MM.1S (cell line): ENCODE results near the gene GID8.

Experiments
- DNase-seq: peaks from one replicate; pipeline ENCODE4 v3.0.0-alpha.2; 2015
- H2AFZ ChIP-seq: fragments of 300-600 bp; sonication (generic); 2 replicates; pipeline ENCODE4 v1.6.0; 2016; ENCODE audit warnings: antibody characterized with exemption, low read length
- H3F3A ChIP-seq: fragments of 300-600 bp; sonication (generic); 2 replicates; pipeline ENCODE4 v1.6.1; 2016; ENCODE audit warnings: mild to moderate bottlenecking, antibody characterized with exemption, low read length, moderate library complexity, mixed read lengths; ENCODE audit not compliant: insufficient read depth
- H3K27ac ChIP-seq: fragments of 300-600 bp; sonication (generic); 2 replicates; pipeline ENCODE4 v1.5.1; 2016; ENCODE audit warnings: mild to moderate bottlenecking, low read length
- H3K27me3 ChIP-seq: fragments of 300-600 bp; sonication (generic); replicated peaks from 2 replicates; pipeline ENCODE4 v1.6.0; 2016; ENCODE audit warnings: low read length; ENCODE audit not compliant: insufficient read depth
- H3K36me3 ChIP-seq: fragments of 300-600 bp; sonication (generic); replicated peaks from 2 replicates; pipeline ENCODE4 v1.6.1; 2016; ENCODE audit warnings: mild to moderate bottlenecking, low read length, mixed read lengths; ENCODE audit not compliant: insufficient read depth
- H3K4me1 ChIP-seq: fragments of 300-600 bp; sonication (generic); 2 replicates; pipeline ENCODE4 v1.6.1; 2016; ENCODE audit warnings: low read length, mixed read lengths
- H3K4me2 ChIP-seq: fragments of 300-600 bp; sonication (generic); 2 replicates; pipeline ENCODE4 v1.6.0; 2016; ENCODE audit warnings: low read depth, low read length
- H3K4me3 ChIP-seq: fragments of 300-600 bp; sonication (generic); 2 replicates; pipeline ENCODE4 v1.5.1; 2016; ENCODE audit warnings: low read length, mixed read lengths
- H3K79me2 ChIP-seq: fragments of 300-600 bp; sonication (generic); 2 replicates; pipeline ENCODE4 v1.6.1; 2016; ENCODE audit warnings: mixed run types, low read length, mixed read lengths
- H3K9ac ChIP-seq: fragments of 300-600 bp; sonication (generic); 2 replicates; pipeline ENCODE4 v1.6.1; 2016; ENCODE audit warnings: low read length, mixed read lengths
- H3K9me2 ChIP-seq: fragments of 300-600 bp; sonication (generic); replicated peaks from 2 replicates; pipeline ENCODE4 v1.6.1; 2016; ENCODE audit warnings: mild to moderate bottlenecking, low read length, mixed read lengths; ENCODE audit not compliant: insufficient read depth
- H3K9me3 ChIP-seq: fragments of 300-600 bp; sonication (generic); replicated peaks from 2 replicates; pipeline ENCODE4 v1.6.1; 2016; ENCODE audit warnings: mild to moderate bottlenecking, low read length, mixed read lengths; ENCODE audit not compliant: insufficient read depth
- H4K20me1 ChIP-seq: fragments of 300-600 bp; sonication (generic); 2 replicates; pipeline ENCODE4 v1.6.1; 2016; ENCODE audit warnings: mild to moderate bottlenecking, low read length, moderate library complexity, mixed read lengths; ENCODE audit not compliant: insufficient read depth
- EZH2 ChIP-seq: fragments of 300-600 bp; sonication (generic); optimal IDR thresholded peaks from 2 replicates; pipeline ENCODE3; 2017; ENCODE audit warnings: low read depth, mild to moderate bottlenecking, antibody characterized with exemption, low read length, mixed read lengths
- EZH2phosphoT487 ChIP-seq: fragments of 300-600 bp; sonication (generic); IDR thresholded peaks from 2 replicates; pipeline ENCODE4 v1.6.1; 2018; ENCODE audit warnings: antibody characterized with exemption, low read length
- TF ChIP-seq, protein P1 (sequence below): fragments of 300-600 bp; sonication (generic); IDR thresholded peaks from 2 replicates; pipeline ENCODE4 v1.5.1; 2016; ENCODE audit warnings: antibody characterized with exemption, low read length, mixed read lengths

GID8 gene

DNA sequence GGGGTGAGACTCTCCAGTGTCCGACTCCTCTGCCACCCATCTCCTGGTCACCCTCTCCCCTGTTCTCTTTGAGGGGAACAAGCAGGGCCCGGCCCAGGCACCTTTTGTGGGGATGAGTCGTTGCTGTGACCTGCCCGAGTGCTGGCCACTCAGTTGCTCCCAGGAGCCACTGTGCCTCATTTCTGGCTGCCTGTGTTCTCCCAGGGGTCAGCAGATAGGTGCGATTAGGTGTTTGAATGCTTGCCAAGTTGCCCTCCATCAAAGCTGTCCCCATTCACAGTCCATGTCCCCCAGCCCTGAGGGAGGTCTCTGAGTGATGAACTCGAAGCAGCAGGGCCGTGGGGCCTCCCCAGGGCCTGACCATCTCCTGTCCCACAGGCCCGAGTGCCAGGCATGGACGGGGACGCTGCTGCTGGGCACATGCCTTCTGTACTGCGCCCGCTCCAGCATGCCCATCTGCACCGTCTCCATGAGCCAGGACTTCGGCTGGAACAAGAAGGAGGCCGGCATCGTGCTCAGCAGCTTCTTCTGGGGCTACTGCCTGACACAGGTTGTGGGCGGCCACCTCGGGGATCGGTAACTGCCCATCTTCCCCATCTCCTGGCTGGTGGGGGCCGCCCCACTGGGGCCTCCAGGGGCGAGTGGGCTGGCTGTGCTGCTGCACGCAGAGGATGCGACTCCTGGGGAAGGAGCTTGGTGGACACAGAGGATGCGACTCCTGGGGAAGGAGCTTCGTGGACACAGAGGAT, 18.6 kb downstream of the GID8 start:
- Histone ChIP-seq H3K36me3 (no peaks in the 10 kb centered on the region), H3K9ac (no peak overlapping the region), H4K20me1 (no peaks in the 10 kb centered on the region), H3K4me1 (0 out of 2 replicates have a peak, but pooled peaks cover 10% of the 10 kb centered on the region), H3K9me2 (no peaks in the 10 kb centered on the region), H3F3A (no peaks in the 10 kb centered on the region), H2AFZ (no peak overlapping the region), H3K9me3 (no peaks in the 10 kb centered on the region), H3K27me3 (peaks cover 26% of the 10 kb centered on the region), H3K79me2 (no peaks in the 10 kb centered on the region), H3K4me2 (no peak overlapping the region), H3K27ac (no peak overlapping the region), H3K4me3 (no peak overlapping the region)
- no peak for DNase-seq
- TF ChIP-seq EZH2phosphoT487 (no peak), EZH2 (no peak)
- TF ChIP-seq, protein P1, sequence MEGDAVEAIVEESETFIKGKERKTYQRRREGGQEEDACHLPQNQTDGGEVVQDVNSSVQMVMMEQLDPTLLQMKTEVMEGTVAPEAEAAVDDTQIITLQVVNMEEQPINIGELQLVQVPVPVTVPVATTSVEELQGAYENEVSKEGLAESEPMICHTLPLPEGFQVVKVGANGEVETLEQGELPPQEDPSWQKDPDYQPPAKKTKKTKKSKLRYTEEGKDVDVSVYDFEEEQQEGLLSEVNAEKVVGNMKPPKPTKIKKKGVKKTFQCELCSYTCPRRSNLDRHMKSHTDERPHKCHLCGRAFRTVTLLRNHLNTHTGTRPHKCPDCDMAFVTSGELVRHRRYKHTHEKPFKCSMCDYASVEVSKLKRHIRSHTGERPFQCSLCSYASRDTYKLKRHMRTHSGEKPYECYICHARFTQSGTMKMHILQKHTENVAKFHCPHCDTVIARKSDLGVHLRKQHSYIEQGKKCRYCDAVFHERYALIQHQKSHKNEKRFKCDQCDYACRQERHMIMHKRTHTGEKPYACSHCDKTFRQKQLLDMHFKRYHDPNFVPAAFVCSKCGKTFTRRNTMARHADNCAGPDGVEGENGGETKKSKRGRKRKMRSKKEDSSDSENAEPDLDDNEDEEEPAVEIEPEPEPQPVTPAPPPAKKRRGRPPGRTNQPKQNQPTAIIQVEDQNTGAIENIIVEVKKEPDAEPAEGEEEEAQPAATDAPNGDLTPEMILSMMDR, result no peak

DNA sequence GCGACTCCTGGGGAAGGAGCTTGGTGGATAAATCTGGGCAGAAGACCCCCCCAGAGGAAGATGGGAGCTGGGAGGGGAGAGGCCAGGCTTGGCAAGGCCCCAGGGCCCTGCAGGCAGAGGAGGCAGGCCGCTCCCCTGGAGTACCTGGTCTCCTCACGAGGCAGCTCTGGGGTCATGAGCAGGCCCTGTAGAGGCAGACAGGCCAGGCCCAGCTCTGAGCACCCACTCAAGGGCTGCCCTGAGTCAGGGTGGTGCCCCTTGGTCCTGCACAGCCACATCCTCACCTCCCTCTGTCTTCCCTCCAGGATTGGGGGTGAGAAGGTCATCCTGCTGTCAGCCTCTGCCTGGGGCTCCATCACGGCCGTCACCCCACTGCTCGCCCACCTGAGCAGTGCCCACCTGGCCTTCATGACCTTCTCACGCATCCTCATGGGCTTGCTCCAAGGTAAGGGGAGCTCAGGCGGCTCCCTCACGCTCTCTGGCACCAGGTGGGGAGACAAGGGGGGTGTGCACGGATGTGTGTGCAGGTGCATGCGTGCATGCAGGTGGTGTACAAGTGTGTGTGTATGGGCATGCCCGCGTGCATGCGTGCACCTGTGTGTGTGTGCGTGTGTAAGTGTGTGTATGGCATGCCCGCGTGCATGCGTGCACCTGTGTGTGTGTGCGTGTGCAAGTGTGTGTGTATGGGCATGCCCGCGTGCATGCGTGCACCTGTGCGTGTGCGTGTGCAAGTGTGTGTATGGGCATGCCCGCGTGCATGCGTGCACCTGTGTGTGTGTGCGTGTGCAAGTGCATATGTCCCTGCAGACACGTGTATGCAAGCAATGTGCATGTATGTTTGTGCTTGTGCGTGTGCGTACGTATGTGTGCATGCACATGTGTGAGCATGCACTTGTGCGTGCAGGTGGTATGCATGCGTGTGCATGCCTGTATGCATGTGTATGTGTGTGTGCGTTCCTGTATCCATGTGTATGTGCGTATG, 19.5 kb downstream of the GID8 start:
- no peak for TF ChIP-seq EZH2phosphoT487
- TF ChIP-seq EZH2, result no peak
- TF ChIP-seq, protein P1, result no peak
- H3K27me3 ChIP-seq, result peaks cover 35% of the 10 kb centered on the region
- no peak overlapping the region for H3K4me3 ChIP-seq
- H3K4me1 ChIP-seq, result 0 out of 2 replicates have a peak, but pooled peaks cover 10% of the 10 kb centered on the region
- no peak overlapping the region for H3K4me2 ChIP-seq
- H3K9me3 ChIP-seq, result no peaks in the 10 kb centered on the region
- no peaks in the 10 kb centered on the region for H3F3A ChIP-seq
- no peak overlapping the region for H3K27ac ChIP-seq
- no peaks in the 10 kb centered on the region for H3K9me2 ChIP-seq
- H3K9ac ChIP-seq, result no peak overlapping the region
- H4K20me1 ChIP-seq, result no peaks in the 10 kb centered on the region
- H2AFZ ChIP-seq, result no peak overlapping the region
- no peak for DNase-seq
- H3K36me3 ChIP-seq, result no peaks in the 10 kb centered on the region
- no peaks in the 10 kb centered on the region for H3K79me2 ChIP-seq

DNA sequence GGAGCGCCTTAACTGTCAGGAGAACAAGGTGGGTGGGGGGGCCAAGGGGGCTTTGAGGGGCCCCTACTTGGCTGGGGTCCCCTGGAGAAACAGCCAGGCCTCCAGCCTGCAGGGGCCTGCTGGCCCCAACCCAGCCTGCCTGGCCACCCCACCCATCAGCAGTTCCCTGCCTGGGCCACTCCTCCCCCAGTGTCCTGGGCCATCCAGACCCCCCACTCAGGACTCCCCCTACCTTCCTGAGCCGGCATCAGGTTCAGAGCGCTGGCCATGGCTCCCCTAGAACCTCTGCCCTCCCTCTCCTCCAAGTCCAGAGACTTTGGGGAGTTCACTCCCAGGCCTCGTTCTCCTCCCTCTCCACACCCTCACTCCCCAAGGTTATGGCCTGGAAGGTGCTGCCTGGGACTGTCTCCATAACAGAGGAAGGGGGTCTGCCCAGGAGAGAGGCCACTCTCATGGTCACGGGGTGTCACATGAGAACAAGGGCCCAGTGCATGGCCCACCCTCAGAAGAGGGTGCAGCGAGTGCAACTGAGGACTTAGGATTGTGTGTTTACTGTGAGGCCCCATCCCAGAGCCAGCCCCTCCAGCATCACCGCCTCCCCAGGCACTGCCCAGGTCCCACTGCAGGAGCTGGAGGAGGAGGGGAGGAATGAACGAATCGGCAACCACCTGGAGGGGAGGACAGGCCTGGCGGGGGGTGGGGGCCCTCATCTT, 20.6 kb downstream of the GID8 start:
- no peak overlapping the region for H3K9ac ChIP-seq
- TF ChIP-seq, protein P1, result no peak
- TF ChIP-seq EZH2 (no peak), EZH2phosphoT487 (no peak)
- H3K4me3 ChIP-seq, result no peak overlapping the region
- no peaks in the 10 kb centered on the region for H3F3A ChIP-seq
- H3K9me3 ChIP-seq, result no peaks in the 10 kb centered on the region
- H3K4me2 ChIP-seq, result no peak overlapping the region
- no peak overlapping the region for H2AFZ ChIP-seq
- H3K4me1 ChIP-seq, result 0 out of 2 replicates have a peak, but pooled peaks cover 8% of the 10 kb centered on the region
- no peaks in the 10 kb centered on the region for H4K20me1 ChIP-seq
- H3K27me3 ChIP-seq, result peaks cover 41% of the 10 kb centered on the region
- no peaks in the 10 kb centered on the region for H3K79me2 ChIP-seq
- no peak overlapping the region for H3K27ac ChIP-seq
- no peaks in the 10 kb centered on the region for H3K36me3 ChIP-seq
- DNase-seq, result no peak
- H3K9me2 ChIP-seq, result no peaks in the 10 kb centered on the region
